ENCODE results near the gene HERC4.
A peak's percentile ranks its signal among the peaks of the same experiment; 100 is the strongest.

The HERC4 gene

DNA sequence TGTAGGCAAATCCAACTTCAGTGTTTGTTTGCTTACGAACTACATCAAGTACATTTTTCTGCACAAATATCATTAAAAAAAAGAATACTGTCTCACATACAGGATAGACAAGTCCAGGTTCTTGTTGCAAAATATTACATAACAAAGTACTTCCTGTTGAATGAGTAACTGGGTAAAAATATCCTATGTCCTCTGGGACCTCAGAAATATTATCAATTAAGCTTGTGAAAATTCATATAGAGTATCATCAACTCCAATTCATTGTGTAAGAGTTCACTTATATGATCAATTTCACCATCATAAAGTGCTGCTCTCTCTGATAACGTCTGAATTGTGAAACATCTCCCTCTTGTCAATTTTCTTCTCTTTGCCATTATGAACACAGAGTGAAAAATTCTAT is 22.6 kb downstream of the HERC4 start:
- TF ChIP-seq, protein P1, sequence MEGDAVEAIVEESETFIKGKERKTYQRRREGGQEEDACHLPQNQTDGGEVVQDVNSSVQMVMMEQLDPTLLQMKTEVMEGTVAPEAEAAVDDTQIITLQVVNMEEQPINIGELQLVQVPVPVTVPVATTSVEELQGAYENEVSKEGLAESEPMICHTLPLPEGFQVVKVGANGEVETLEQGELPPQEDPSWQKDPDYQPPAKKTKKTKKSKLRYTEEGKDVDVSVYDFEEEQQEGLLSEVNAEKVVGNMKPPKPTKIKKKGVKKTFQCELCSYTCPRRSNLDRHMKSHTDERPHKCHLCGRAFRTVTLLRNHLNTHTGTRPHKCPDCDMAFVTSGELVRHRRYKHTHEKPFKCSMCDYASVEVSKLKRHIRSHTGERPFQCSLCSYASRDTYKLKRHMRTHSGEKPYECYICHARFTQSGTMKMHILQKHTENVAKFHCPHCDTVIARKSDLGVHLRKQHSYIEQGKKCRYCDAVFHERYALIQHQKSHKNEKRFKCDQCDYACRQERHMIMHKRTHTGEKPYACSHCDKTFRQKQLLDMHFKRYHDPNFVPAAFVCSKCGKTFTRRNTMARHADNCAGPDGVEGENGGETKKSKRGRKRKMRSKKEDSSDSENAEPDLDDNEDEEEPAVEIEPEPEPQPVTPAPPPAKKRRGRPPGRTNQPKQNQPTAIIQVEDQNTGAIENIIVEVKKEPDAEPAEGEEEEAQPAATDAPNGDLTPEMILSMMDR (IDR thresholded peaks at IDR 0.05; ENCODE audit: low read length, missing control alignments): no peak
- DNase-seq (ENCODE audit: low read depth): peak; percentile 52
- H3K4me3 ChIP-seq (replicated peaks; ENCODE audit: low read depth, low read length): no peak overlapping the region

DNA sequence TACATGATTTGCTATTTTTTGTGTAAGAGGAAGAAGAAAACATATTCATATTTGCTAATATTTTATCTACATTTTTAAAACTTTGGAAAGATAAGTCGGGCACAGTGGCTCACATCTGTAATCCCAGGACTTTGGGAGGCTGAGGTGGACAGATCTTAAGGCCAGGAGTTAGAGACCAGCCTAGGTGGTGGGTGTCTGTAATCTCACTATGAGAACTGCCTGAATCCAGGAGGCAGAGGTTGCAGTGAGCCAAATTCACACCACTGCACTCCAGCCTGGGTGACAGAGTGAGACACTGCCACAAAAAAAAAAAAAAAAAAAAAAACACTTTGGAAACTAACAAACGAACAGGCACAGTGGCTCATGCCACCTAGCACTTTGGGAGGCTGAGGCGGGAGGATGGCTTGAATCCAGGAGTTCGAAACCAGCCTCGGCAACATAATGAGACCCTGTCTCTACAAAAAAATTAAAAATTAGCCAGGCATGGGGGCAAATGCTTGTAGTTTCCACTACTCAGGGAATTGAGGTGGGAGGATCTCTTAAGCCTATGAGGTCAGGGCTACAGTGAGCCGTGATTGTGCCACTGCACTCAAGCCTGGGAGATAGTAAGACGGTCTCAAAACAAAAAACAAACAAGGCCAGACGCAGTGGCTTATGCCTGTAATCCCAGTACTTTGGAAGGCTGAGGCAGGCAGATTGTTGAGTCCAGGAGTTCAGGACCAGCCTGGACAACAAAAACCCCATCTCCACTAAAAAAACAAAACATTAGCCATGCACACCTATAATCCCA is 25.6 kb downstream of the HERC4 start:
- no peak for DNase-seq (ENCODE audit: low read depth)
- H3K4me3 ChIP-seq (replicated peaks; ENCODE audit: low read depth, low read length): no peak overlapping the region
- TF ChIP-seq, protein P1 (IDR thresholded peaks at IDR 0.05; ENCODE audit: low read length, missing control alignments): no peak

- TF ChIP-seq, protein P1 (IDR thresholded peaks at IDR 0.05; ENCODE audit: low read length, missing control alignments): no peak
- peak; percentile 25 for DNase-seq (ENCODE audit: low read depth)
- H3K4me3 ChIP-seq (replicated peaks; ENCODE audit: low read depth, low read length): no peak overlapping the region
These were observed 27.3 kb downstream of the HERC4 start for GRCh38 chr10:68047554-68048327.

GRCh38 chr10:68047122-68047521 is 28.0 kb downstream of the HERC4 start:
- H3K4me3 ChIP-seq (replicated peaks; ENCODE audit: low read depth, low read length): no peak overlapping the region
- no peak for DNase-seq (ENCODE audit: low read depth)
- TF ChIP-seq, protein P1 (IDR thresholded peaks at IDR 0.05; ENCODE audit: low read length, missing control alignments): no peak

GRCh38 chr10:68046642-68047041 is 28.4 kb downstream of the HERC4 start:
- TF ChIP-seq, protein P1 (IDR thresholded peaks at IDR 0.05; ENCODE audit: low read length, missing control alignments): no peak
- DNase-seq (ENCODE audit: low read depth): no peak
- no peak overlapping the region for H3K4me3 ChIP-seq (replicated peaks; ENCODE audit: low read depth, low read length)

GRCh38 chr10:68043030-68043429 is 32.1 kb downstream of the HERC4 start:
- no peak for DNase-seq (ENCODE audit: low read depth)
- H3K4me3 ChIP-seq (replicated peaks; ENCODE audit: low read depth, low read length): no peak overlapping the region

More at GRCh38 chr10:68043030-68043429, 32.1 kb downstream of the HERC4 start:
- TF ChIP-seq, protein P1 (IDR thresholded peaks at IDR 0.05; ENCODE audit: low read length, missing control alignments): no peak
